GM12875 (cell line): ENCODE results near the gene ARHGEF17.

Source experiments
- H3K4me3 ChIP-seq: one replicate; pipeline ENCODE4 v1.5.1; 2011; ENCODE audit warnings: low read depth, low read length, control low read depth
- CTCF ChIP-seq: IDR thresholded peaks from 2 replicates; pipeline ENCODE4 v1.5.1; 2011; ENCODE audit warnings: low read depth, mild to moderate bottlenecking, control low read depth, inconsistent platforms, low read length, moderate library complexity, borderline replicate concordance; ENCODE audit not compliant: insufficient read depth

ARHGEF17 gene

GRCh38 chr11:73317373-73317772 lies 9.3 kb downstream of the ARHGEF17 start:
- no peak overlapping the region for H3K4me3 ChIP-seq
- no peak for TF ChIP-seq CTCF

- no peak overlapping the region for H3K4me3 ChIP-seq
- no peak for TF ChIP-seq CTCF
These were observed 9.7 kb downstream of the ARHGEF17 start for GRCh38 chr11:73317803-73318202.

- TF ChIP-seq CTCF, result no peak
- H3K4me3 ChIP-seq, result no peak overlapping the region
These were observed 10.5 kb downstream of the ARHGEF17 start for GRCh38 chr11:73318501-73319011.

- TF ChIP-seq CTCF, result no peak
- H3K4me3 ChIP-seq, result no peak overlapping the region
These were observed 12.9 kb downstream of the ARHGEF17 start for GRCh38 chr11:73320763-73321603.

GRCh38 chr11:73321604-73322381 lies 13.7 kb downstream of the ARHGEF17 start:
- no peak for TF ChIP-seq CTCF
- H3K4me3 ChIP-seq, result no peak overlapping the region

- no peak for TF ChIP-seq CTCF
- no peak overlapping the region for H3K4me3 ChIP-seq
These were observed 14.6 kb downstream of the ARHGEF17 start for GRCh38 chr11:73322382-73323306.
